Thyroid gland (tissue), 4 donors: Measurements from ENCODE around the gene USP13. TPM values are rescaled to one million over a fixed set of nuclear protein-coding genes. Genes with fewer than 3 reads are reported as not detected.

Experiments
- DNase-seq, 2 donors: peaks; one replicate each; pipeline ENCODE4 v3.0.0-alpha.2; 2019
- H3K27ac ChIP-seq, 3 donors: fragments of 200-600 bp; sonication (generic); 1 replicate in 2 of 3; 2 replicates in 1 of 3; pipeline ENCODE4 v1.5.1; 2016 to 2019; ENCODE audit warnings: mild to moderate bottlenecking in 1 of 3, moderate library complexity in 1 of 3
- H3K27me3 ChIP-seq: fragments of 200-600 bp; sonication (generic); one replicate; pipeline ENCODE4 v1.5.1; 2019
- H3K36me3 ChIP-seq, 2 donors: fragments of 200-600 bp; sonication (generic); one replicate each; pipeline ENCODE4 v1.5.1; 2016 to 2019
- H3K4me1 ChIP-seq, 2 donors: fragments of 200-600 bp; sonication (generic); one replicate each; pipeline ENCODE4 v1.5.1; 2017 to 2019
- H3K4me3 ChIP-seq, 3 donors: fragments of 200-600 bp; sonication (generic); replicated peaks in 1 of 3; 1 replicate in 2 of 3; 2 replicates in 1 of 3; pipeline ENCODE4 v1.5.1; 2016; ENCODE audit warnings: mild to moderate bottlenecking in 1 of 3
- H3K9me3 ChIP-seq: fragments of 200-600 bp; sonication (generic); one replicate; pipeline ENCODE4 v1.5.1; 2017
- CTCF ChIP-seq, 6 experiments: fragments of 200-600 bp in 3 of 6; fragments of 450-650 bp in 3 of 6; sonication (generic) in 3 of 6; IDR thresholded peaks; one replicate each; pipeline ENCODE4 v1.5.1; 2016 to 2019; ENCODE audit warnings: antibody characterized with exemption in 6 of 6, mild to moderate bottlenecking in 2 of 6, inconsistent platforms in 1 of 6, moderate library complexity in 1 of 6
- POLR2A ChIP-seq, 2 donors: fragments of 450-650 bp; IDR thresholded peaks; one replicate each; pipeline ENCODE4 v1.6.1; 2017; ENCODE audit warnings: antibody characterized with exemption in 2 of 2, mild to moderate bottlenecking in 2 of 2, moderate library complexity in 1 of 2
- WGBS, 2 donors: methylation state at CpG; one replicate each; pipeline ENCODE4 v1.1.5; 2017; 5-methylcytosine and 5-hydroxymethylcytosine counted together
- intact Hi-C: fragments of 100-400 bp; cut with DNase I; formaldehyde crosslinking; loops from one replicate; pipeline ENCODE4 v1.15.1; 2023
- total RNA-seq, 4 donors: library from RNA; depleted of rRNA; stranded (reverse); fragments of >200 nt; gene quantifications; one replicate each; pipeline ENCODE4 v1.2.3, GENCODE V29; 2016

Gene USP13
- total RNA-seq, 4 donors from 2014 or later: 16.7 to 31.6 (median 25.4) TPM

- intact Hi-C loops: no loop called here
- H3K9me3 ChIP-seq: no peaks in the 10 kb centered on the region
- no peak for DNase-seq
- H3K36me3 ChIP-seq: no peaks in the 10 kb centered on the region
- 93 to 95% methylated on average over 4 of the region's 4 CpGs for whole genome bisulfite sequencing, 2 donors
- H3K27ac ChIP-seq: no peak overlapping the region
- H3K4me3 ChIP-seq: no peak overlapping the region
- no peak for TF ChIP-seq CTCF (IDR thresholded peaks at IDR 0.05)
- no peak for TF ChIP-seq POLR2A (IDR thresholded peaks at IDR 0.05)
- H3K27me3 ChIP-seq: no peaks in the 10 kb centered on the region
- H3K4me1 ChIP-seq: peaks cover 8 to 13% of the 10 kb centered on the region in 2 donors
Observed at GRCh38 chr3:179606534-179607085, 46.2 kb upstream of the USP13 start.

DNA sequence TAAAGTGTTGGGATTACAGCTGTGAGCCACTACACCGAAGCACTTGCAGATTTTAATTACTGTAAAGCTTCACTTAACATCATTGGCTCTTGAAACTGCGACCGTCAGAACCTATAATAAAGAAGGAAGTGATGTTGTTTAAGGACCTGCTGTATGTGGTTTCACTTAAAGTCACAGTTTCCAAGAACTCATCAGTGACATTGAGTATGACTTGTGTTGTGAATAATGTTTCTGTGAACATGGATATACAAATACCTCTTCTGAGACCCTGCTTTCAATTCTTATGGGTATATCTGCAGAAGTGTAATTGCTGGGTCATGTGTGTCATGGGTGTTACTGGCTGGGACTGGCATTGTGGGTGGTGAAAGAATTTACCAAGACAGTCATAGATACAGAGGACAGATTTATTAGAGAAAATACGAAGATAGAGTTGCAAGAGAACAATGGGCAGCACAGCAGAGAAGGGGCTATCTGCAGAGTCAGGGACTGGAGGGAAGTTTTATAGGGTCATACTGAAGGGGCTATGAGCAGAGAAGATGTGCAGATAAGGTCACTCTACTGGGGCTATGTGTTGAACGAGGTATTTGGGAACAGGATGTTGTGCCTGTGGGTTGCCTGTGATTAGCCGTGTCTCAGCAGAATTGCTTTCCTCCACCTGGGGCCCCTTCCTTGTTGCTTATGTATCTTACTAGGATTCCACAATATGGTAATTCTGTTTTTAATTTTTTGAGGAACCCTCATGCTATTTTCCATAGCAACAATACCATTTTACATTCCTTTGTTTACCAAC lies 43.7 kb upstream of the USP13 start:
- intact Hi-C loops: no loop called here
- Histone ChIP-seq H3K4me1 (peaks cover 7 to 8% of the 10 kb centered on the region in 2 donors), H3K4me3 (no peak overlapping the region), H3K27me3 (no peaks in the 10 kb centered on the region), H3K9me3 (no peaks in the 10 kb centered on the region), H3K27ac (no peak overlapping the region), H3K36me3 (no peaks in the 10 kb centered on the region)
- WGBS, 2 donors: 63 to 67% methylated on average over 6 of the region's 6 CpGs
- TF ChIP-seq CTCF (IDR thresholded peaks at IDR 0.05): no peak
- TF ChIP-seq POLR2A (IDR thresholded peaks at IDR 0.05): no peak
- no peak for DNase-seq

- intact Hi-C loops: no loop called here
- H3K4me1 ChIP-seq: peaks cover 7 to 8% of the 10 kb centered on the region in 2 donors
- no peak for DNase-seq
- no peaks in the 10 kb centered on the region for H3K36me3 ChIP-seq
- no peak for TF ChIP-seq CTCF (IDR thresholded peaks at IDR 0.05)
- TF ChIP-seq POLR2A (IDR thresholded peaks at IDR 0.05): no peak
- H3K27me3 ChIP-seq: no peaks in the 10 kb centered on the region
- no peak overlapping the region for H3K27ac ChIP-seq
- H3K9me3 ChIP-seq: no peaks in the 10 kb centered on the region
- WGBS, 2 donors: 96 to 99% methylated on average over 4 of the region's 4 CpGs
- no peak overlapping the region for H3K4me3 ChIP-seq
Observed at GRCh38 chr3:179610066-179610465, 42.8 kb upstream of the USP13 start.

DNA sequence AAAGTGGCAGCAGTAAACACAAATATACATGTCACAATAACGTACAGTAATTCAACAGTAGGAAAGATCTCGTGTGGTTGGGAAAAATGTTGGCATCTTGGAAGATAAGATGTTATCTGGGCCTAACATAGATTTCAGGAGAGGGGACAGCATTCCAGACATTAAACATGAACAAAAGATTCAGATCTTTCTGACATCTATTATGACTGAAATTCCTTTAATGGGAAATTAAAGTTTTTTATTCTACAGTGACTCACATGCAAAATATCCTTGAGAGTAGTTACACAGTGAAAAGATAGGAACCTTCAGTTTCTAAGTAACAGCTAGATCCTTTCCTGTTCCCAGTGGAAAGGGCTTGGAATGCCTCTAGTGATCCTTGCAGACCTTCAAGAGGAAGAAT lies 39.0 kb upstream of the USP13 start:
- intact Hi-C loops: no loop called here
- Histone ChIP-seq H3K4me3 (no peak overlapping the region), H3K27me3 (no peaks in the 10 kb centered on the region), H3K4me1 (no peaks in the 10 kb centered on the region), H3K9me3 (no peaks in the 10 kb centered on the region), H3K27ac (no peak overlapping the region), H3K36me3 (peaks cover 4 to 17% of the 10 kb centered on the region in 2 donors)
- 78 to 89% methylated on average over 2 of the region's 2 CpGs for WGBS, 2 donors
- no peak for TF ChIP-seq POLR2A (IDR thresholded peaks at IDR 0.05)
- no peak for TF ChIP-seq CTCF (IDR thresholded peaks at IDR 0.05)
- DNase-seq: no peak

GRCh38 chr3:179615458-179616173 lies 37.2 kb upstream of the USP13 start:
- no peak overlapping the region for H3K27ac ChIP-seq
- intact Hi-C loops: no loop called here
- WGBS, 2 donors: 90% methylated on average over 4 of the region's 4 CpGs

More at GRCh38 chr3:179615458-179616173, 37.2 kb upstream of the USP13 start:
- Histone ChIP-seq H3K36me3 (peaks cover 8 to 19% of the 10 kb centered on the region in 2 donors), H3K4me1 (no peaks in the 10 kb centered on the region), H3K27me3 (no peaks in the 10 kb centered on the region), H3K9me3 (no peaks in the 10 kb centered on the region), H3K4me3 (no peak overlapping the region)
- DNase-seq: no peak
- no peak for TF ChIP-seq CTCF (IDR thresholded peaks at IDR 0.05)
- no peak for TF ChIP-seq POLR2A (IDR thresholded peaks at IDR 0.05)
